Upper lobe of right lung (tissue), 1 donor: ENCODE results near the gene CACNA2D4. TPM values are rescaled to one million over a fixed set of nuclear protein-coding genes. Genes with fewer than 3 reads are reported as not detected.

Experiments
- ATAC-seq: fragments of 200-7000 bp; cut with Tn5 transposase; one replicate; pipeline ENCODE4 v1.9.1; 2020; ENCODE audit warnings: mild to moderate bottlenecking, moderate library complexity
- DNase-seq: peaks from one replicate; pipeline ENCODE4 v3.0.0-alpha.2; 2020
- H3K27ac ChIP-seq: fragments of 200-600 bp; one replicate; pipeline ENCODE4 v1.8.0; 2022
- H3K27me3 ChIP-seq: fragments of 200-600 bp; one replicate; pipeline ENCODE4 v1.8.0; 2022; ENCODE audit warnings: mild to moderate bottlenecking
- H3K36me3 ChIP-seq: fragments of 200-600 bp; one replicate; pipeline ENCODE4 v1.8.0; 2022
- H3K4me1 ChIP-seq: fragments of 200-600 bp; one replicate; pipeline ENCODE4 v1.8.0; 2022
- H3K4me3 ChIP-seq: fragments of 200-600 bp; one replicate; pipeline ENCODE4 v1.8.0; 2022; ENCODE audit warnings: mild to moderate bottlenecking
- H3K9me3 ChIP-seq: fragments of 200-600 bp; one replicate; pipeline ENCODE4 v1.8.0; 2022
- CTCF ChIP-seq: fragments of 200-600 bp; IDR thresholded peaks from one replicate; pipeline ENCODE4 v1.8.0; 2022; ENCODE audit warnings: antibody characterized with exemption
- intact Hi-C: fragments of 100-400 bp; cut with DNase I; formaldehyde crosslinking; loops from one replicate; pipeline ENCODE4 v1.11.0; 2022
- total RNA-seq: library from RNA; stranded (reverse); fragmentation: NEBNext Ultra II Directional; extraction: Animal tissue kit (Norgen Biotek cat#: 25700); gene quantifications from one replicate; pipeline ENCODE4 v1.2.1, GENCODE V29; 2021
- donor health status: DM: no; HTN: yes; CAD: no; lungs with severe emphysema.

The CACNA2D4 gene
- total RNA-seq, 1 donor from 2014 or later, result 5.5 TPM

GRCh38 chr12:1845427-1845826, 73.0 kb downstream of the CACNA2D4 start:
- no peak for TF ChIP-seq CTCF
- Histone ChIP-seq H3K9me3 (no peaks in the 10 kb centered on the region), H3K27ac (no peak overlapping the region), H3K36me3 (no peaks in the 10 kb centered on the region), H3K4me1 (no peaks in the 10 kb centered on the region), H3K27me3 (peaks cover 16% of the 10 kb centered on the region), H3K4me3 (no peak overlapping the region)
- intact Hi-C loops, result no loop called here
- DNase-seq, result peak; percentile 51
- no peak for ATAC-seq

GRCh38 chr12:1844661-1845409, 73.6 kb downstream of the CACNA2D4 start:
- Histone ChIP-seq H3K9me3 (no peaks in the 10 kb centered on the region), H3K27ac (no peak overlapping the region), H3K27me3 (peaks cover 16% of the 10 kb centered on the region), H3K4me1 (no peaks in the 10 kb centered on the region), H3K36me3 (no peaks in the 10 kb centered on the region), H3K4me3 (no peak overlapping the region)
- intact Hi-C loops, result no loop called here
- ATAC-seq (no peak), DNase-seq (no peak)
- no peak for TF ChIP-seq CTCF

DNA sequence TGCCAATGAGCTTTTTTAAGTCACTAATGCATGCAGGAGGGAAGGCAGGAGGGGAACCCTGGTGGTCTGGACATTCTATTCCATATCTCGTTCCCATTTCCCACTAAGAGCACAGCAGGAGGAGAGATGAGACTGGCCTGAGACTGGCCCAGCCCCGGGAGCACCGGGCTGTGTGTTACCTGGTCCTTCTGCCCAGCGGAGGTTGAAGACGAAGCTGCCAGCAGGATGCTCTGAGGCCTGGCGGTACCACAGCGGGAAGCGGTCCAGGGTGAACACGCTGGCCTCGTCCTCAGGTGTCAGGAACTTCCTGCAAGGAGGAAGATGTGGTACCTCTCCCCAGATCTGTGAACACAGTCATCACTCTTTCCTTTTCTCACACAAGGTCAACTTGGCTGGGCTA, 74.2 kb downstream of the CACNA2D4 start:
- intact Hi-C loops, result no loop called here
- DNase-seq (peak; percentile 38), ATAC-seq (no peak)
- H3K9me3 ChIP-seq, result no peaks in the 10 kb centered on the region
- H3K36me3 ChIP-seq, result no peaks in the 10 kb centered on the region
- H3K4me1 ChIP-seq, result no peaks in the 10 kb centered on the region
- H3K27me3 ChIP-seq, result peaks cover 16% of the 10 kb centered on the region
- H3K27ac ChIP-seq, result no peak overlapping the region
- TF ChIP-seq CTCF, result no peak
- H3K4me3 ChIP-seq, result no peak overlapping the region

- no peaks in the 10 kb centered on the region for H3K9me3 ChIP-seq
- intact Hi-C loops, result no loop called here
- TF ChIP-seq CTCF, result no peak
- H3K4me1 ChIP-seq, result no peaks in the 10 kb centered on the region
- H3K4me3 ChIP-seq, result no peak overlapping the region
- H3K27me3 ChIP-seq, result peaks cover 16% of the 10 kb centered on the region
- H3K27ac ChIP-seq, result no peak overlapping the region
- ATAC-seq (no peak), DNase-seq (peak; percentile 21)
- H3K36me3 ChIP-seq, result no peaks in the 10 kb centered on the region
Measured at GRCh38 chr12:1843641-1844005, 74.8 kb downstream of the CACNA2D4 start.

DNA sequence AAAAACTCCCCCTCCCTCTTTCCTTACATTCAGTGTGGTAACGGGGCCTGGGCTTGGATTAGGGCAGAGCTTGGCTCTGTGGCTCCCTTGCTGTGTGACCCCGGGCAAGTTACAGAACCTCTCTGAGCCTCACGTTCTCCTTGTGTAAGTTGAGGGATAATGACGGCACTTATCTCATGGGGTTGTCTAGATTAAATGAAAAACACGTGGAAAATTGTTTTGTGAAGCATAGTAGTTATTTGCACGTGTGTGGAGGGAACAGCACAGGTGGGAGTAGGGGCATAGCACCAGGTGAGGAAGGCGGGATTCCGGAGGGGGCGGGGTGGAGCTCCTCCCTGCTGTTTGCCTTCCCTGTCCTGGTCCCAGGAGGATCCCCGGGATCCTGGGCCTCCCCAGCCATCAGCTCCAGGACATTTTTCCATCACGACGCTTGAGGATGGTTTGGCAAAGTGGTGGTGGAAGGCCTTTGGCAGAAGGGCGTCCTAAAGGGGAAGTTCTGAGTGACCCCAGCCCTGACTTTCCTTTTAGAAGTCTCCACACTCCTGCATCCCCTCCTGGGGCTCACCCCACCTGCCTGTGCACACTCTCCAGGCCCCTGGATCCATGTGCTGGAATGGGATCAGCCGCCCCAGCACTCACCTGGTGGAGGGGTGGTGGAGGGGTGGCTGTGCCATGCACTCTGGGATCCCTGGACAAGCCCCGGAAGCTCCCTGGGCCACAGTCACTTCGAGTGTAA, 75.4 kb downstream of the CACNA2D4 start:
- Histone ChIP-seq H3K27ac (no peak overlapping the region), H3K36me3 (no peaks in the 10 kb centered on the region), H3K4me1 (no peaks in the 10 kb centered on the region), H3K4me3 (no peak overlapping the region), H3K9me3 (no peaks in the 10 kb centered on the region), H3K27me3 (peaks cover 16% of the 10 kb centered on the region)
- ATAC-seq, result no peak
- no peak for TF ChIP-seq CTCF
- DNase-seq, result peak; percentile 46
- intact Hi-C loops, result no loop called here
